K562 (cell line): ENCODE results near the gene MEGF9. TPM values are rescaled to one million over a fixed set of nuclear protein-coding genes. Genes with fewer than 3 reads are reported as not detected.

Source experiments
- ATAC-seq: fragments of 200-7000 bp; cut with Tn5 transposase; 3 replicates; pipeline ENCODE4 v1.9.1; 2020; ENCODE audit warnings: moderate library complexity
- BruUV-seq: library from RNA; stranded (reverse); fragments of 400-500 nt; replicated peaks from 2 replicates; lab custom pipeline; 2021; lab: Mats Ljungman, UMichigan
- CTCF ChIA-PET: fragments of 300-600 bp; formaldehyde crosslinking; extraction: SDS; loops from one replicate; lab custom pipeline; 2021; ENCODE audit warnings: low intra/inter-chr PET ratio; lab: Yijun Ruan, JAX
- POLR2A ChIA-PET: fragments of 300-600, 350-650 bp; sonication (Branson Sonifier 250); formaldehyde crosslinking; extraction: SDS; loops from one replicate; lab custom pipeline; 2021; ENCODE audit warnings: antibody characterized with exemption, inconsistent platforms; lab: Yijun Ruan, JAX
- DNase-seq, 4 experiments: peaks; one replicate each; pipeline versions ENCODE4 v3.0.0 to v3.0.0-alpha.2; 2011 to 2018; ENCODE audit warnings: low spot score in 3 of 4, mixed read lengths in 3 of 4; ENCODE audit errors: extremely low read depth in 1 of 4
- FAIRE-seq: peaks from 2 replicates; lab custom pipeline; 2011; peaks lifted over from hg19 to GRCh38; lab: Jason Lieb, UNC
- H2AFZ ChIP-seq: 2 replicates; pipeline ENCODE4 v1.6.0; 2011; ENCODE audit warnings: low read depth, low read length, control low read depth, inconsistent platforms
- H3K27ac ChIP-seq: fragments of 200-600 bp; 3 replicates; pipeline ENCODE4 v1.8.0; 2011; ENCODE audit warnings: low read depth, mild to moderate bottlenecking, control low read depth, inconsistent platforms, low read length, moderate library complexity, mixed read lengths; ENCODE audit errors: extremely low read depth
- H3K27me3 ChIP-seq, 2 experiments: fragments of 300-600 bp in 1 of 2; 2 replicates in 1 of 2; 3 replicates in 1 of 2; pipeline versions ENCODE4 v1.6.0 to v1.8.0; 2011; ENCODE audit warnings: inconsistent platforms in 2 of 2, low read length in 2 of 2, mild to moderate bottlenecking in 1 of 2, mixed read lengths in 1 of 2, moderate library complexity in 1 of 2; ENCODE audit not compliant: control insufficient read depth in 2 of 2, insufficient read depth in 2 of 2
- H3K36me3 ChIP-seq: fragments of 300-600 bp; 3 replicates; pipeline ENCODE4 v1.8.0; 2011; ENCODE audit warnings: mild to moderate bottlenecking, low read length, inconsistent platforms; ENCODE audit not compliant: control insufficient read depth, insufficient read depth
- H3K4me1 ChIP-seq, 2 experiments: fragments of 200-600 bp in 1 of 2; replicated peaks in 1 of 2; 2 replicates in 1 of 2; 3 replicates in 1 of 2; pipeline versions ENCODE4 v1.5.1 to v1.8.0; 2011; ENCODE audit warnings: inconsistent platforms in 2 of 2, low read length in 2 of 2, mild to moderate bottlenecking in 1 of 2, mixed read lengths in 1 of 2, moderate library complexity in 1 of 2; ENCODE audit not compliant: control insufficient read depth in 2 of 2, insufficient read depth in 2 of 2
- H3K4me2 ChIP-seq: 2 replicates; pipeline ENCODE4 v1.6.1; 2011; ENCODE audit warnings: low read length, control low read depth, inconsistent platforms, mixed read lengths; ENCODE audit not compliant: insufficient read depth
- H3K4me3 ChIP-seq: fragments of 200-600 bp; sonication (generic), shearing (Covaris generic); 2 replicates; pipeline ENCODE4 v1.5.1; 2016; ENCODE audit warnings: control low read depth, inconsistent platforms
- H3K79me2 ChIP-seq: fragments of 200-600 bp; 3 replicates; pipeline ENCODE4 v1.8.0; 2011; ENCODE audit warnings: low read length, inconsistent platforms; ENCODE audit not compliant: control insufficient read depth, insufficient read depth
- H3K9ac ChIP-seq, 2 experiments: 2 replicates each; pipeline versions ENCODE4 v1.6.0 to v1.6.1; 2011; ENCODE audit warnings: low read depth in 2 of 2, low read length in 2 of 2, control low read depth in 1 of 2, inconsistent platforms in 1 of 2, mild to moderate bottlenecking in 1 of 2, mixed read lengths in 1 of 2; ENCODE audit not compliant: insufficient read depth in 1 of 2
- H3K9me1 ChIP-seq: one replicate; pipeline ENCODE4 v1.6.0; 2011; ENCODE audit warnings: inconsistent platforms, mild to moderate bottlenecking, low read length, moderate library complexity; ENCODE audit not compliant: control insufficient read depth, insufficient read depth
- H3K9me3 ChIP-seq: replicated peaks from 2 replicates; pipeline ENCODE4 v1.5.1; 2011; ENCODE audit warnings: low read depth, low read length, inconsistent platforms; ENCODE audit not compliant: control insufficient read depth, insufficient read depth
- H4K20me1 ChIP-seq: replicated peaks from 2 replicates; pipeline ENCODE4 v1.6.1; 2011; ENCODE audit warnings: low read length, inconsistent platforms, mixed read lengths; ENCODE audit not compliant: control insufficient read depth, insufficient read depth
- DACH1 ChIP-seq: fragments of 450-650 bp; IDR thresholded peaks from 2 replicates; pipeline ENCODE4 v1.6.1; 2018; ENCODE audit not compliant: partially characterized antibody
- DDX20 ChIP-seq: fragments of 450-650 bp; IDR thresholded peaks from 2 replicates; pipeline ENCODE4 v1.6.1; 2016; ENCODE audit warnings: missing genetic modification characterization, low read depth, mild to moderate bottlenecking, missing compliant biosample characterization, moderate library complexity
- GTF2E2 ChIP-seq: fragments of 200-800 bp; sonication (Bioruptor generic); IDR thresholded peaks from 2 replicates; pipeline ENCODE4 v1.6.1; 2016; ENCODE audit warnings: missing genetic modification characterization, missing compliant biosample characterization
- NR2F6 ChIP-seq: fragments of 450-650 bp; formaldehyde crosslinking; IDR thresholded peaks from 2 replicates; pipeline ENCODE4 v1.4.0; 2020; ENCODE audit warnings: mild to moderate bottlenecking
- SMAD3 ChIP-seq: fragments of 450-650 bp; formaldehyde crosslinking; conservative IDR thresholded peaks from 2 replicates; pipeline ENCODE4 v1.4.0; 2020; ENCODE audit warnings: mild to moderate bottlenecking
- ZNF311 ChIP-seq: fragments of 250-450 bp; sonication (Bioruptor Pico); IDR thresholded peaks from 2 replicates; pipeline ENCODE4 v1.4.0; 2020; ENCODE audit warnings: mild to moderate bottlenecking, moderate library complexity
- ZNF324 ChIP-seq: fragments of 250-450 bp; sonication (Bioruptor Pico); IDR thresholded peaks from 2 replicates; pipeline ENCODE4 v1.4.0; 2020; ENCODE audit warnings: mild to moderate bottlenecking
- ZNF57 ChIP-seq: fragments of 450-650 bp; formaldehyde crosslinking; IDR thresholded peaks from 2 replicates; pipeline ENCODE4 v1.4.0; 2020; ENCODE audit warnings: mild to moderate bottlenecking, moderate library complexity
- ZNF79 ChIP-seq: fragments of 250-450 bp; sonication (Bioruptor Pico); IDR thresholded peaks from 2 replicates; pipeline ENCODE4 v1.4.0; 2020; ENCODE audit warnings: low read depth, mild to moderate bottlenecking, moderate library complexity
- WGBS: fragments of 100-300 bp; shearing (Covaris generic); methylation state at CpG from one replicate; pipeline ENCODE4 v1.1.6; 2016; ENCODE audit warnings: low coverage, mixed read lengths; ENCODE audit not compliant: insufficient coverage; ENCODE audit errors: missing lambda C conversion rate; 5-methylcytosine and 5-hydroxymethylcytosine counted together
- in situ Hi-C: fragments of 300-500 bp; cut with MboI; formaldehyde crosslinking; loops from 4 replicates; pipeline ENCODE4 v1.15.0; 2018; ENCODE audit warnings: inconsistent platforms, mixed read lengths
- intact Hi-C: fragments of 100-400 bp; cut with micrococcal nuclease; formaldehyde crosslinking; loops from 2 replicates; pipeline ENCODE4 v1.14.2; 2022
- polyA plus RNA-seq, 8 experiments: library from polyadenylated mRNA; depleted of rRNA in 4 of 8; stranded (reverse) in 5 of 8; unstranded in 3 of 8; fragments of >200 nt; fragmentation: Nextera tagmentation in 2 of 8; fragmentation: Illumina TruSeq in 1 of 8; extraction: Ambion mirVana in 2 of 8; extraction: Trizol in 1 of 8; gene quantifications; 2 replicates each; pipeline versions ENCODE4 v1.2.1 to v1.2.3, GENCODE V29; 2011 to 2014; ENCODE audit warnings: inconsistent platforms in 1 of 8, missing spikeins in 1 of 8
- total RNA-seq, 7 experiments: library from RNA; depleted of rRNA in 6 of 7; stranded (reverse); fragments of >200 nt in 6 of 7; fragmentation: Illumina TruSeq in 2 of 7; extraction: Trizol in 2 of 7; gene quantifications; 2 replicates each; pipeline versions ENCODE4 v1.2.1 to v1.2.3, GENCODE V29; 2011 to 2021; ENCODE audit warnings: low replicate concordance in 1 of 7
- TF ChIP-seq, protein P1 (sequence below): sonication (generic); formaldehyde crosslinking; IDR thresholded peaks from 2 replicates; pipeline ENCODE4 v1.5.0; 2020; ENCODE audit warnings: missing genetic modification reagents
- TF ChIP-seq, protein P2 (sequence below): sonication (generic); formaldehyde crosslinking; IDR thresholded peaks from 2 replicates; pipeline ENCODE4 v1.8.0; 2023; ENCODE audit warnings: mild to moderate bottlenecking, missing genetic modification reagents

The MEGF9 gene
- total and polyA plus RNA-seq, 9 of the 15 experiments (the other 6 are each of a cell fraction or from before 2014, with no cell fraction given), result 2.1 to 6.2 (median 3.8) TPM

DNA sequence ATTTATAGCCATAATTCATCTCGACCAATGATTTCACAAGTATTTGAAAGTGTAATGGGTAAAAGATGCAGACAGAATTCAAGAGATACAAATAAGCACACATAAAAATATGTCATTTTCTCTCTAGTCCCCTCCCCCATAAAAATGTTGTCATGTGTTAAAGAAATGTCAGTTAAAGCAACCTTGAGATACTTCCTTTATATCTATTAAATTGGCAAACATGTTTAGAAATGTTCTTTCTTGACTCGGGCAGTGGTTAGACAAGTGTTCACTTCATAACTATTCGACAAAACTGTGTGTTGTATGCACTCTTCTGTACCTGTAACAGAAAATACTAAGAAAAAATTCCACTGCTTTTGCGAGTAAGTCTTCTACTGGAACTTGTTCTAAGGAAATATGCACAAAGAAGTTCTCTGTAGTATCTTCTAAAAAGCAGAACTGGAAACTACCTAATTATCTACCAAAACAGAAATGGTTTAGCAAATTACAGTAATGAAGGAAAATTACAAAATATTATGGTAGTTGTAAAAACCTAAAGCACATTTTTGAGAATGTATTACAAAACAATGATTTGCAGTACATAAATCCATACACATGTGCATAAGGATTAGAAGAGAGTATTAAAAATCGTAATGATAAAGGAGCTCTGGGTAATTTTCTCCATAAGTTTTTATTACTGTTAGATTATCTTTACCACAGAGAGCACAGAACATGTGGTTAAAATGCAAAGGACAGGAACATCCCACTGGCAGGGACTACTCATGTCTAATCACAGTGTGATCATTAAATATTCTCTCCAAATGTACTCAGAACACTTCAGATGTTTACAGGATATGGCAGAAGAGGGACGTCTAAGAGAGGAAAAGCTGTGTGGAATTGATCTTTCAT, 43.0 kb upstream of the MEGF9 start:
- H3K9me3 ChIP-seq, result no peaks in the 10 kb centered on the region

More for the DNA sequence above, 43.0 kb upstream of the MEGF9 start:
- DNase-seq (no peak), ATAC-seq (no peak), FAIRE-seq (no peak)
- no peak overlapping the region for H3K4me3 ChIP-seq
- H3K79me2 ChIP-seq, result no peaks in the 10 kb centered on the region
- ChIA-PET POLR2A (interaction anchor here (0.7 to 1.7 kb wide), 2 partner anchors 9 to 180 kb away, joined by 3 to 6 read pairs; no protein-coding TSS in a partner anchor), CTCF (interaction anchor here (0.6 to 2.4 kb wide), 2 partner anchors 177 to 179 kb away, joined by 3 to 12 read pairs; no protein-coding TSS in a partner anchor)
- no peak overlapping the region for H3K9ac ChIP-seq
- no peaks in the 10 kb centered on the region for H3K9me1 ChIP-seq
- no peak overlapping the region for H3K4me2 ChIP-seq
- no peaks in the 10 kb centered on the region; a peak in 1 of 5 replicates for H3K4me1 ChIP-seq
- in situ Hi-C loops, result loop anchor here (10.0 kb wide), 1 partner anchor 638 kb away; no protein-coding TSS in a partner anchor
- H3K27me3 ChIP-seq, result no peaks in the 10 kb centered on the region
- TF ChIP-seq, protein P1, sequence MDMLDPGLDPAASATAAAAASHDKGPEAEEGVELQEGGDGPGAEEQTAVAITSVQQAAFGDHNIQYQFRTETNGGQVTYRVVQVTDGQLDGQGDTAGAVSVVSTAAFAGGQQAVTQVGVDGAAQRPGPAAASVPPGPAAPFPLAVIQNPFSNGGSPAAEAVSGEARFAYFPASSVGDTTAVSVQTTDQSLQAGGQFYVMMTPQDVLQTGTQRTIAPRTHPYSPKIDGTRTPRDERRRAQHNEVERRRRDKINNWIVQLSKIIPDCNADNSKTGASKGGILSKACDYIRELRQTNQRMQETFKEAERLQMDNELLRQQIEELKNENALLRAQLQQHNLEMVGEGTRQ, result no peak
- TF ChIP-seq SMAD3 (CRISPR knock-in tag) (no peak), ZNF311 (CRISPR knock-in tag) (no peak), ZNF324 (CRISPR knock-in tag) (no peak), ZNF57 (CRISPR knock-in tag) (no peak), DDX20 (tag) (no peak), DACH1 (no peak), ZNF79 (no peak), NR2F6 (CRISPR knock-in tag) (no peak), GTF2E2 (tag) (no peak)
- TF ChIP-seq, protein P2, sequence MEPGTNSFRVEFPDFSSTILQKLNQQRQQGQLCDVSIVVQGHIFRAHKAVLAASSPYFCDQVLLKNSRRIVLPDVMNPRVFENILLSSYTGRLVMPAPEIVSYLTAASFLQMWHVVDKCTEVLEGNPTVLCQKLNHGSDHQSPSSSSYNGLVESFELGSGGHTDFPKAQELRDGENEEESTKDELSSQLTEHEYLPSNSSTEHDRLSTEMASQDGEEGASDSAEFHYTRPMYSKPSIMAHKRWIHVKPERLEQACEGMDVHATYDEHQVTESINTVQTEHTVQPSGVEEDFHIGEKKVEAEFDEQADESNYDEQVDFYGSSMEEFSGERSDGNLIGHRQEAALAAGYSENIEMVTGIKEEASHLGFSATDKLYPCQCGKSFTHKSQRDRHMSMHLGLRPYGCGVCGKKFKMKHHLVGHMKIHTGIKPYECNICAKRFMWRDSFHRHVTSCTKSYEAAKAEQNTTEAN (CRISPR knock-in tag), result no peak
- H2AFZ ChIP-seq, result no peak overlapping the region
- intact Hi-C loops, result loop anchor here (5.0 kb wide), 5 partner anchors 110 to 645 kb away; partner anchors contain the start of gene RAB14
- no peaks in the 10 kb centered on the region for H4K20me1 ChIP-seq
- no peak overlapping the region for H3K27ac ChIP-seq
- peaks cover 44% of the 10 kb centered on the region; the same call in 2 of the 3 replicates for H3K36me3 ChIP-seq
- WGBS, result 46% methylated on average over 6 of the region's 6 CpGs
- no TSS peak for BruUV-seq
